Ishikawa (cell line): ENCODE data around the gene MGME1.

ENCODE experiments used
- EP300 ChIP-seq: IDR thresholded peaks from 2 replicates; pipeline ENCODE4 v1.6.1; 2012; ENCODE audit warnings: borderline replicate concordance
- RAD21 ChIP-seq: IDR thresholded peaks from 2 replicates; pipeline ENCODE4 v1.6.1; 2012; ENCODE audit warnings: low read depth
- TCF12 ChIP-seq: IDR thresholded peaks from 2 replicates; pipeline ENCODE4 v1.6.1; 2012; ENCODE audit warnings: low read depth
- YY1 ChIP-seq: IDR thresholded peaks from 2 replicates; pipeline ENCODE4 v1.6.1; 2012; ENCODE audit warnings: low read depth

GRCh38 chr20:17933711-17934110, 35.1 kb upstream of the MGME1 start:
- TF ChIP-seq YY1, result no peak
- TF ChIP-seq RAD21, result no peak
- TF ChIP-seq EP300, result no peak
- no peak for TF ChIP-seq TCF12
